Measurements from ENCODE around the gene CCDC63.

DNA sequence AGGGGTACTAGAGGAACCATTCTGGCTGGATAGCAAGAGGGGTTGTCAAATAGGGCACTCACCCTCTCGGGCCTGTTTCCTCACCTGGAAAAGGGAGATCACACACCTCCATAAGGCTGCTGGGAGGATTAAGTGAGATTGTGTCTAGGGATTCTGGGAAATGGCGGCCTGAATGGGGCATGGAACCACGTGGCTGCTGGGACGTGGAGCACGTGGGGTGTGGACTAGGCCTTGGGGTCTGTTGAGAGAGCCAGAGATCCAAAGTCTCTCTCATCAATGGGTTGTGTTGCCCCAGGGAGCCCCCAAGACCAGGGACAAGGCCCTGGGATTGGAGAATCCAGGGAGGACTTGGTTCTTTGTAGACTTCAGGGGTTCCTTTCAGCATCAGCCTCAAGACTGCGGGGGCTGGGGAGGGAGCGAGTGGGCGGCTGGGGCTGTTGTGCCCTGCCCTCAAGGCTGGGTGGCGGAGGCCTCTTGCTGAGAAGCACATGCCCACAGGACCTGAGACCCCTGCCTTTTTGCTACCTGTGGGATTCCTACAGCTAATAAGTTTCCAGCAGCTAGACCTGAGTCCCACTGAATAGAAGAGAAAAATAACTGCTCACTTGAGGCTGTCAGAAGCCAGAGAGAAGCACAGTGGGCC, 77.0 kb downstream of the CCDC63 start:
- TF ChIP-seq, protein P1, sequence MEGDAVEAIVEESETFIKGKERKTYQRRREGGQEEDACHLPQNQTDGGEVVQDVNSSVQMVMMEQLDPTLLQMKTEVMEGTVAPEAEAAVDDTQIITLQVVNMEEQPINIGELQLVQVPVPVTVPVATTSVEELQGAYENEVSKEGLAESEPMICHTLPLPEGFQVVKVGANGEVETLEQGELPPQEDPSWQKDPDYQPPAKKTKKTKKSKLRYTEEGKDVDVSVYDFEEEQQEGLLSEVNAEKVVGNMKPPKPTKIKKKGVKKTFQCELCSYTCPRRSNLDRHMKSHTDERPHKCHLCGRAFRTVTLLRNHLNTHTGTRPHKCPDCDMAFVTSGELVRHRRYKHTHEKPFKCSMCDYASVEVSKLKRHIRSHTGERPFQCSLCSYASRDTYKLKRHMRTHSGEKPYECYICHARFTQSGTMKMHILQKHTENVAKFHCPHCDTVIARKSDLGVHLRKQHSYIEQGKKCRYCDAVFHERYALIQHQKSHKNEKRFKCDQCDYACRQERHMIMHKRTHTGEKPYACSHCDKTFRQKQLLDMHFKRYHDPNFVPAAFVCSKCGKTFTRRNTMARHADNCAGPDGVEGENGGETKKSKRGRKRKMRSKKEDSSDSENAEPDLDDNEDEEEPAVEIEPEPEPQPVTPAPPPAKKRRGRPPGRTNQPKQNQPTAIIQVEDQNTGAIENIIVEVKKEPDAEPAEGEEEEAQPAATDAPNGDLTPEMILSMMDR (IDR thresholded peaks at IDR 0.05) = no peak
- no peak for TF ChIP-seq TCF7L2 (IDR thresholded peaks at IDR 0.05; ENCODE audit: low read depth, low read length)
- no peak for TF ChIP-seq POLR2AphosphoS5 (IDR thresholded peaks at IDR 0.05; ENCODE audit: low read depth, low read length)

Data from Panc1 (cell line).